Stimulated activated CD4-positive, alpha-beta T cell treated with anti-CD3 and anti-CD28 coated beads, Interleukin-1b, Interleukin-23, amount 100 ng/mL, for 24 hours (primary cell): ENCODE measurements around the gene KANSL1.

Source experiments
- DNase-seq, 4 experiments: peaks; one replicate each; pipeline ENCODE4 v3.0.0-alpha.2; 2020; ENCODE audit warnings: low read depth in 4 of 4, low spot score in 1 of 4

KANSL1 gene

GRCh38 chr17:46002973-46003316 is 190.3 kb downstream of the KANSL1 start:
- no peak for DNase-seq

- peak; percentile 40 to 74 (median 56) for DNase-seq
Observed at GRCh38 chr17:46002311-46002972, 190.8 kb downstream of the KANSL1 start.

- no peak for DNase-seq
Observed at GRCh38 chr17:46001390-46002310, 191.6 kb downstream of the KANSL1 start.

GRCh38 chr17:46000757-46001156 is 192.5 kb downstream of the KANSL1 start:
- DNase-seq = no peak

- DNase-seq = no peak
Observed at GRCh38 chr17:46000292-46000691, 192.9 kb downstream of the KANSL1 start.

GRCh38 chr17:45999900-46000290 is 193.3 kb downstream of the KANSL1 start:
- no peak for DNase-seq

- DNase-seq = no peak
Observed at GRCh38 chr17:45998987-45999899, 194.0 kb downstream of the KANSL1 start, which contains the start of gene STH. TSS of gene STH (plus strand) at chr17:45999250. CDS start at chr17:45999280, 30 bp downstream.

- no peak for DNase-seq
Observed at GRCh38 chr17:45997624-45998023, 195.6 kb downstream of the KANSL1 start.

GRCh38 chr17:45997166-45997565 is 196.1 kb downstream of the KANSL1 start:
- no peak for DNase-seq

- no peak for DNase-seq
Observed at GRCh38 chr17:45996282-45996937, 196.8 kb downstream of the KANSL1 start.

GRCh38 chr17:45995627-45996270 is 197.5 kb downstream of the KANSL1 start:
- DNase-seq = no peak

- no peak for DNase-seq
Observed at GRCh38 chr17:45994987-45995386, 198.2 kb downstream of the KANSL1 start.

GRCh38 chr17:45993962-45994627 is 199.1 kb downstream of the KANSL1 start:
- DNase-seq = no peak

- DNase-seq = no peak
Observed at GRCh38 chr17:45992904-45993303, 200.3 kb downstream of the KANSL1 start.

- DNase-seq = no peak
Observed at GRCh38 chr17:45992175-45992574, 201.1 kb downstream of the KANSL1 start.

- DNase-seq = no peak
Observed at GRCh38 chr17:45991341-45991740, 201.9 kb downstream of the KANSL1 start.

- no peak for DNase-seq
Observed at GRCh38 chr17:45990886-45991285, 202.3 kb downstream of the KANSL1 start.

- no peak for DNase-seq
Observed at GRCh38 chr17:45989759-45990158, 203.5 kb downstream of the KANSL1 start.

- no peak for DNase-seq
Observed at GRCh38 chr17:45987706-45988105, 205.5 kb downstream of the KANSL1 start.

GRCh38 chr17:45986056-45986455 is 207.2 kb downstream of the KANSL1 start:
- no peak for DNase-seq
